ENCODE data around the gene CST3. TPM values are rescaled to one million over a fixed set of nuclear protein-coding genes. Genes with fewer than 3 reads are reported as not detected.

Gene CST3
- total RNA-seq, 1 donor from 2014 or later = 2,609 TPM

GRCh38 chr20:23605867-23606651 lies 31.7 kb downstream of the CST3 start, which contains the start of gene CST9:
TSS of gene CST9 (minus strand) at chr20:23605917. CDS start at chr20:23605864, 53 bp downstream.
- no peaks in the 10 kb centered on the region for H3K36me3 ChIP-seq
- DNase-seq (ENCODE audit: low spot score in 2 of 2) = no peak
- intact Hi-C loops (cut with DNase I) = loop anchor here (2.0 to 5.0 kb wide), 3 partner anchors 31 to 163 kb away; partner anchors contain the start of gene CST3
- H3K9me3 ChIP-seq = no peaks in the 10 kb centered on the region
- no peaks in the 10 kb centered on the region for H3K4me1 ChIP-seq
- H3K4me3 ChIP-seq = no peak within 1 kb of the TSS
- no peaks in the 10 kb centered on the region for H3K27me3 ChIP-seq
- H3K27ac ChIP-seq = no peak within 1 kb of the TSS
- TF ChIP-seq CTCF (IDR thresholded peaks at IDR 0.05) = no peak

- intact Hi-C loops (cut with DNase I) = no loop called here
Measured at GRCh38 chr20:23604306-23604705, 33.4 kb downstream of the CST3 start.

GRCh38 chr20:23603321-23603720 lies 34.4 kb downstream of the CST3 start:
- Histone ChIP-seq H3K4me3 (no peak overlapping the region), H3K27me3 (no peaks in the 10 kb centered on the region), H3K9me3 (no peaks in the 10 kb centered on the region), H3K4me1 (no peaks in the 10 kb centered on the region), H3K27ac (no peak overlapping the region), H3K36me3 (no peaks in the 10 kb centered on the region)
- TF ChIP-seq CTCF (IDR thresholded peaks at IDR 0.05) = no peak
- intact Hi-C loops (cut with DNase I) = no loop called here
- DNase-seq (ENCODE audit: low spot score in 2 of 2) = no peak

More at GRCh38 chr20:23604306-23604705, 33.4 kb downstream of the CST3 start:
- Histone ChIP-seq H3K36me3 (no peaks in the 10 kb centered on the region), H3K4me3 (no peak overlapping the region), H3K27ac (no peak overlapping the region), H3K27me3 (no peaks in the 10 kb centered on the region), H3K4me1 (no peaks in the 10 kb centered on the region), H3K9me3 (no peaks in the 10 kb centered on the region)
- DNase-seq (ENCODE audit: low spot score in 2 of 2) = no peak
- TF ChIP-seq CTCF (IDR thresholded peaks at IDR 0.05) = no peak

- Histone ChIP-seq H3K4me3 (no peak overlapping the region), H3K27ac (no peak overlapping the region), H3K4me1 (no peaks in the 10 kb centered on the region), H3K9me3 (no peaks in the 10 kb centered on the region), H3K27me3 (no peaks in the 10 kb centered on the region), H3K36me3 (no peaks in the 10 kb centered on the region)
- no peak for TF ChIP-seq CTCF (IDR thresholded peaks at IDR 0.05)
- intact Hi-C loops (cut with DNase I) = no loop called here
- DNase-seq (ENCODE audit: low spot score in 2 of 2) = no peak
Measured at GRCh38 chr20:23602699-23603098, 35.1 kb downstream of the CST3 start.

GRCh38 chr20:23602241-23602640 lies 35.5 kb downstream of the CST3 start:
- no peaks in the 10 kb centered on the region for H3K27me3 ChIP-seq
- no peaks in the 10 kb centered on the region for H3K9me3 ChIP-seq
- DNase-seq (ENCODE audit: low spot score in 2 of 2) = no peak
- no peaks in the 10 kb centered on the region for H3K4me1 ChIP-seq
- H3K4me3 ChIP-seq = no peak overlapping the region
- no peak for TF ChIP-seq CTCF (IDR thresholded peaks at IDR 0.05)
- H3K27ac ChIP-seq = no peak overlapping the region
- intact Hi-C loops (cut with DNase I) = no loop called here
- H3K36me3 ChIP-seq = no peaks in the 10 kb centered on the region
